GM21423 (cell line): ENCODE measurements around the gene YPEL3.

ENCODE experiments used
- ATAC-seq: cut with Tn5 transposase; IDR thresholded peaks from one replicate; pipeline ENCODE4 v1.9.1; 2021; ENCODE audit warnings: mild to moderate bottlenecking, moderate library complexity; ENCODE audit not compliant: unreplicated experiment

The YPEL3 gene

DNA sequence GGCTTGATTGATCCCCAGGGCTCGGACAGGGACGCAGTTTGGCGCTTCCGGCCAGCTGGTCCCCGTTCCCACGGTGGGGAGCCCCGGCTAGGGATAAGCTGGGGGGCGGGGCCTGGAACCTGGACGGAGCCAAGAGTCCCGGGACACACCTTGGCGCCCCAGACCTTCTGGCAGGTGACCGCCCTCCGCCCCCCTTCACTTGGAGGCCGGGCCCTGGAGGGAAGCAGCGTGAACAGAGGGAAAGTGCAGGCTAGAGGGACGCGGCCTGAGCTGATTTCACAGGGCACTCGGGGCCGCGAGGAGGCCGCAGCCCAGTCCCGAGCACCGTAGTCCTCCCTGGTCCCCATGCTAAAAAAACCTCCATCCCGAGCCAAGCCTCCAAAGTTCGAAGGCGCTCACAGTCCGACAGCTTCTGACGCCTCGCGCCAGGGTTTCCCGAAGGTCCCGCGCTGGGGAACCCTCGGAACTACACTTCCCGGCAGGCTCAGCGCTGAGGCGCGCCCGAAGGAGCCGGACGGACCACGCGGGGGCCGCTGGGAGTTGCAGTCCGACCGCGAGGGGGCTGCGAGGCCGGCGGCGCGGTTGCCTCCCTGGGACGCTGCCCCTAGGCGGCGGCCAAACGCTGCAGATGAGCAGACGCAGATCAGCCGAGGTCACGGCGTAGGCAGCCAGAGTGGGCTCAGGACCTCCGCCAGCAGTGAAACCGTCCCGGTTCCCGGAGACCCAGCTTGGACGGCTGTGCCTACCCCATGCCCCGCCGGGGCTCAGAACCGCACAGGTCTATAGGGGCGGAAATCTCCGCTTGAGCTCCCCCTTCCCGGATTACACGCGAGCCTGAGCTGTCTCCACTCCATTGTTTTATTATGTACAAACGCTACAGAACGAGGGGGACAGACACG is 4.3 kb downstream of the YPEL3 start, which contains the start of gene TBX6:
TBX6 (minus strand) TSS at position 451 of the 899 bp plus-strand sequence. CDS start 731 bp downstream, outside the sequence.
- peak; percentile 63 for ATAC-seq

DNA sequence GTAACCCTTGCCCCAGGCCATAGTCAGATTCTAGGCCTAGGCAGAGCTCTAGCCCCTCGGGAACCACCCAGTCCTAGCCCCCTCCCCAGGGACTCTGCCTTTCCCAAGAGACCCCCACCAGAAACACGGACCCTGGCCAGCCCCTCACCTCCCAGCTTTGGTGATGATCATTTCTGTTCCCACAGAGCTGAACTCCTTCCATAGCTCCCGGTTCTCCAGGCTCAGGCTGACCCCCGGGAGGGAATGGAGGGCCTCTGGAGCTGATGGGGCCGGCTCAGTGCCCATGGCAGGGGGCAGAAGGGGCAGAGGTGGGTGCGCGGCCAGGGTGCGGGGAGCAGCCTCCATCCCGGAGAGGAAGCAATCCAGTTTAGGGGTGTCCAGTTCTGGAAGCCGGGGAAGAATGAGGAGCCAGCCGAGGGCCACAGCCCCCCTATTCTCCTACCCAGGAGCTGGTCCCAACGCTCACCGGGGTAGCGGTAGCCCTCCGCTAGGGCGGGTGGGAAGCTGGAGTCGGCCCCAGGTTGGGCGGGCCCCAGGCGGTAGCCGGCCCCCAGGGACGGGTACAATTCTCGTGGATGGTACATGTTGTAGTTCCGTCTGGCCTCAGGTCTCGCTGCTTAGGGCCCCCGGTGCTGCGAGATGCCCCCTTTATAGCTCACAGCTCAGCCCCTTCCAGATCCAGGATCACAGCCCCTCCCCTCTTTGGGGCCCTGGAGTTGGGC is 5.2 kb downstream of the YPEL3 start:
- ATAC-seq: no peak

DNA sequence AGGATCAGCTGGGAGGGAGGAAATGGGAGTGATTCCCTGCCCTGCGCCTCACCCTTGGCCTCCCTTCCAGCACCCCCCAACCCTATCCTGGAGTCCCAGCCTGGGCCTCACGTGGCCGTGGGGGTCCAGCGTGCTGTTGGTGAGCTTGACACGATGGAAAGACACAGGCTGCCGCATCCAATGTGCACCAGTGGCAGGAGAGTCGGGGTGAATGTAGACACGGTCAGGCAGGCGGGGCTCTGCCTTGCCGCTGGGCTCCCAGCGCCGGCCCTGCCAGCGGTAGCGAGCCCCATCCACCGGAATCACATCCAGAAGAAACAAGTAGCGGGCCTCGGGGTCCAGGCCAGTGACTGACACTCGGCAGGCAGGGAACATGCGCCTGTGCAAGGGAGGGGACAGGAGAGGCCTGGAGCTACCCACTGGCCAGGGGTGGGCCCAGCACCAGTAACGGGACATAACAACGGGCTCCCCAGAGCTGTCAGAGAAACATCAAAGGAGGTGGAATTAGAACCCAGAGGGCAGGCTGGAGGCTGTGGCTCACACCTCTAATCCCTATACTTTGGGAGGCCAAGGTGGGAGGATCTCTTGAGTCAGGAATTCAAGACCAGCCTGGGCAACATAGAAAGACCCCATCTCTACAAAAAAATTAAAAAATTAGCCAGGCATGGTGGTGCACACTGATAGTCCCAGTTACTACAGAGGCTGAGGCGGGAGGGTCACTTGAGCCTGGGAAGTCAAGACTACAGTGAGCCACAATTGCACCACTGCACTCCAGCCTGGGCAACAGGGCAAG is 7.0 kb downstream of the YPEL3 start:
- no peak for ATAC-seq

DNA sequence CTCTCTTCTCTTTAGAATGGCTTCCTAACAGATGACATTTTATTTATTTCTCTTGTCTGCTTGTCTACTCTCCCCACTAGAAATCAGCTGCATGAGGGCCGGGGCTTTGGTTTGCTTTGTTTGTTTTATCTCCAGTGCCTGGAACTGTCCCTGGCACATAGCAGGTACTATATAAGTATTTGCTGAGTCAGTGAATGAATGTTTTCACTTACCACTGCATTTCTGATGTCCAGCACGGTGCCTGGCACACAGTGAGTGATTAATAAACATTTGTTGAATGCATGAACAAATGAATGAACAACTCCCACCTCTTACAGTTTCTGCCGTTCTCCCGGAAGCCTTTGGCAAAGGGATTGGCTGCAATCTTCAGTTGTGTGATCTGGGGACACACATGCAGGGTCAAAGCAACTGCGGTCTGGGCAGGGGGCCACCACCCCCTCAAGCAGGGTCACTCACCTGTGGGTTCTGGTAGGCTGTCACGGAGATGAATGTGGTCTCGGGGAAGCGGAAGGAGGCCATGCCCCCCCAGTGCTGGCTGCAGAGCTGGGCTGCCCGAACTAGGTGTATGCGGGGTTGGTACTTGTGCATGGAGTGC is 7.7 kb downstream of the YPEL3 start:
- no peak for ATAC-seq

DNA sequence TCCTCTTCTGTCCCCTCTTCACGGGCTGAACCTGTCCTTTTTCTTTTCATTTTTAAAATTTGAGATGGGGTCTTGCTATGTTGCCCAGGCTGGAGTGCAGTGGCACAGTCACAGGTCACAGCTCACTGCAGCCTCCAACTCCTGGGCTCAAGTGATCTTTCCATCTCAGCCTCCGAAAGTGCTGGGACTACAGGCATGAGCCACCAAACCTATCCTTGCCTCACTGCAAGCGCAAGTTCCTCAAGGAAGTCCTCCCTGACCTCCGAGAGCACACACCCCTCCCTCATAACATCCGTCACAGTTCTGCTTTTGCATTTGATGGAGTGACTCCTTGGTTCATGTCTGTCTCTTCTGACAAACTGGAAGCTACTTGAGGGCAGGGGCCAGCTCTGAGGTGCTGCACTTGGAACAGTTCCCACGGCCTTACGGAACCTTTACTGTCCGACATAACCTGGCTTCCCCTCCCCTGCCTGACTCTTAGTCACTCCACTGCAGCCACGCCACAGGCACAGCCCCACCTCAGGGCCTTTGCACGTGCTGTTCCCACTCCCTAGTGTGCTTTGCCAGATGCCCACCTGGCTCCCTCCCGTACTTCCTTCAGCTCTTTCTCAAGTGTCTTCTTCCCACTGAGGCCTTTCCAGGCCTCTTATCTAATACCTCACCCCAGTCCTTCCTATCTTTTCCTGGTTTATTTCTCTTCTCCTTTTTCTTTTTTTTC is 8.7 kb downstream of the YPEL3 start:
- no peak for ATAC-seq

DNA sequence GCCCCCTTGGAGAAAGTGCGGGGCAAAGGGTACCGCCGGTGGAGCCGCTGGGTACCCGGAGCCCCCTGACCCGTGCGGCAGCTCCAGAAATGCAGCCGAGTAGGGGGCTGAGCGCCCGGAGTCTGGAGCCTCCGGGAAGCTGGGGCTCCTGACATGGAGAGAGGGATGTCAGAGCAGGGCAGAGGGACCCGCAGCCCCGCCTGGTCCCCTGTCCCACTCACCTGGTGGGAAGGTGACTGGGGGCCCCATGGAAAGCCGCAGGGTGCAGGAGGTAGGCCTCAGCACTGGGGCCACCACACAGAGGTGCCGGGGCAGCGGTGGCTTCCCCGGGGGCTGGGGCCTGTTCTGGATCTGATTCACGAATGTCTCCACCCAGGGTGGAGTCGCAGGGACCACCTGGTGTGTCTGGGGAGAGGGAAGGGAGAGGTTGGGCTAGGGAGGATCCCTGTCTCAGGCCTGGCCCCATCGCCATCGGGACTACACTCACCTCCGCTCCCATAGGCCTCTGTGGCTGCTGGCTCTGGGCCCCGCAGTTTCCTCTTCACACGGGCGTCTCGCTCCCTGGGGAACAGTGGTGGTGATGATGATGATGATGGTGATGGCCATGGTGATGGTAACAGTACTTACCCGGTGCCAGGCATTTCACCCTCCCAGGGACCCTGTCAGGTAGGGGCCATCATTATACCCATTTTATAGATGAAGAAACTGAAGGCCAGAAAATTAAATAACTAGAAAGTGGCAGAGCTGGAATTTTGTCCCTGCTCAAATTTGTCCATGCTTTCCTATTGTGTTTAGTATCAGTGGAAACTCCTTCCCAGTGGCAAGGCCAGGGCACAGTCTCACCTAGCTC is 9.5 kb downstream of the YPEL3 start:
- ATAC-seq: no peak

DNA sequence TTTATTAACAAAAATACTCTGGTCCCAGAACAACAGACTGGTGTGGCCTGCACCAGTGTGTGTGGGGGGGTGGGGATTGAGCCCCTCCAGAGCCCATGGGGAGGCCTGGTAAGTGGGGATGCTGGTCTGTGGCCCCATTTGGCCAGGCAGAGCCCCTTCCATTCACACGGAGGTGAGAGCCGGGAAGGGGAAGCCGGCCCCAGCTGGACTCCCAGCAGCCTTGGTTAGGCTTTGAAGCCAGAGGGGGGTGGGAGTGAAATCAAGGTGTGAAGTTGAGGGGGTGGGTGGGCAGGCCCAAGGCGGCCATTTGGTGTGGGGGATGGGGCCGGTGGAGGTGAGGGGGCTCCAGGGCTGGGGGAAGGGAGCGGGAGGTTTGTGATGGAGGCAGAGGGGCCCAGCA is 10.2 kb downstream of the YPEL3 start:
- no peak for ATAC-seq

DNA sequence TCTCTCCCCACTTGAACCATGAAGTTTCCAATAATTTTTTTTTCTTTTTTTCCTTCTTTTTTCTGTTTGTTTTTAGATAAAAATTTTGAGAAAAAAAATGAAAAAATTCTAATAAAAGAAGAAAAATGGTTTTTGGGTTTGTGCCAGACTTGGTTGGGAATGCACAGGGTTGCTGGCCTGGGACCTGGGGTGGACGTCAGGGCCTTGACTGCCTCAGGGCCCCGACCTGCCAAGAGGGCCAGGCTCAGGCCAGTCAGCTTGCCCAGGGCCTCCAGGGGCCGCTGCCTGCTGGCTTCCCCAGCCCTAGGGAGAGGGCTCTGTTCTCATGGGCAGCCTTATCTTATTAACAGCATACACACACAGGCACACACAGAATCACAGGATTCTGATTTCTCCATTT is 10.8 kb downstream of the YPEL3 start:
- no peak for ATAC-seq

DNA sequence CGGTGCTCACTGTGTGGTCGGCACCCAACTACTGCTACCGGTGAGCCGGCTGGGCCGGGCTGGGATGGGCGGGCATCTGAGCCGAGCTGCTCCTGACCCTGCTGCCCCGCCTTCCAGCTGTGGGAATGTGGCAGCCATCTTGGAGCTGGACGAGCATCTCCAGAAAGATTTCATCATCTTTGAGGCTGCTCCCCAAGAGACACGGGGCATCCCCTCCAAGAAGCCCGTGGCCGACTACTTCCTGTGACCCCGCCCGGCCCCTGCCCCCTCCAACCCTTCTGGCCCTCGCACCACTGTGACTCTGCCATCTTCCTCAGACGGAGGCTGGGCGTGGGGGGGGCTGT is 11.2 kb downstream of the YPEL3 start:
- no peak for ATAC-seq

DNA sequence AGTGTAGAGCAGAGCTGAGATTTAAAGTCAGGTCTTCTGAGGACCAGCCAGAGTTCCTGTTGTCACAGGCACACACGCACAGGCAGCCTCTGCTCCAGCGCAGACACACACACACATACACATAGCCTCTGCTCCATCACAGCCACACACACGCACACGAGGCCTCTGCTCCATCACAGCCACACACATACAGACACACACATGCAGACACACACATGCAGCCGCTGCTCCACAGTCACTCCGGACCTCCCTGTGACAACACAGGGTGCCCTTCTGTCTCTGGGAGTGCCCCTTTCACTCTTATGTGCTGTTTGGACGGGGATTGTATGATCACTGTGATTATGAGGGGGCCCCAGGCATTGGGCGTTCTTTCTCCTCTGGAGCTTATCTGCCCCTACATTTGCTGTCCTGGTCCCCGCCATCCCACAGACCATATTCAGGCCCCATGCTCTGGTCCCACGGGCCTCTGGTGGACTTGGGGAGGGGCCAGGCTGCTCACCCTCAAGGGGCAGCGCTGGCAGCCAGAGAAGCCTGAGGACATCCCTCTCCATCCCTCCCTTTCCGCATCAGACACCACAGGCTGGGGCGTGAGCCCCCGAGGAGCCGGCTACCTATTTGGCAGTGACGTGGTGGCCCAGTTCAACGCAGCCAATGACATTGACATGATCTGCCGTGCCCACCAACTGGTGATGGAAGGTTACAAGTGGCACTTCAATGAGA is 11.8 kb downstream of the YPEL3 start:
- ATAC-seq: no peak

DNA sequence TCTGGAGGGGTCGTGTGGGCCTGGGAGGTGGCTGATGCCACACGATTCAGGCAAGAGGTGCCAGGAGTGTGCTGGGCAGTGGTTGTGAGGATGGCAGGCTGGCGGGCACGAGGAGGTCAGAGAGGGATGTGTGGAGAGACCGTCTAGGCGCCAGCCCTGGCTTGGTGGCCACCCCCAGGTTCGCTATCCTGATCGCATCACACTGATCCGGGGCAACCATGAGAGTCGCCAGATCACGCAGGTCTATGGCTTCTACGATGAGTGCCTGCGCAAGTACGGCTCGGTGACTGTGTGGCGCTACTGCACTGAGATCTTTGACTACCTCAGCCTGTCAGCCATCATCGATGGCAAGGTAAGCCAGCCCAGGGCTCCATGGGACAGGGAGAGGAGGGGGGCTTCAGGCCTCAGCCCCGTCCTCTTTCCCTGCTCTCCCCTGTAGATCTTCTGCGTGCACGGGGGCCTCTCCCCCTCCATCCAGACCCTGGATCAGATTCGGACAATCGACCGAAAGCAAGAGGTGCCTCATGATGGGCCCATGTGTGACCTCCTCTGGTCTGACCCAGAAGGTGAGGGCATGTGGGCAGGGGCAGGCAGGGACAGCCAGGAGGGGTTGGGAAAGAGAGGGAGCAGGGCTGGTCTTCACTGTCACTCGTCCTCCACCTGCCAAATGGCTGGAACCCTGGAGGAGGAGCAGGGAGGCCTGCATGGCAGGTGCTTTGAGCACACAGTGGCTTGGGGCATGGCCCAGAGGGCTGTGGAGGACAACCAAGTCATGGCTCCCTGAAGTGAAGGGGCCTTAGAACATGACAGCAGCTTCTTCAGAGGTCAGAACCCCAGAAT is 12.6 kb downstream of the YPEL3 start:
- ATAC-seq: no peak

DNA sequence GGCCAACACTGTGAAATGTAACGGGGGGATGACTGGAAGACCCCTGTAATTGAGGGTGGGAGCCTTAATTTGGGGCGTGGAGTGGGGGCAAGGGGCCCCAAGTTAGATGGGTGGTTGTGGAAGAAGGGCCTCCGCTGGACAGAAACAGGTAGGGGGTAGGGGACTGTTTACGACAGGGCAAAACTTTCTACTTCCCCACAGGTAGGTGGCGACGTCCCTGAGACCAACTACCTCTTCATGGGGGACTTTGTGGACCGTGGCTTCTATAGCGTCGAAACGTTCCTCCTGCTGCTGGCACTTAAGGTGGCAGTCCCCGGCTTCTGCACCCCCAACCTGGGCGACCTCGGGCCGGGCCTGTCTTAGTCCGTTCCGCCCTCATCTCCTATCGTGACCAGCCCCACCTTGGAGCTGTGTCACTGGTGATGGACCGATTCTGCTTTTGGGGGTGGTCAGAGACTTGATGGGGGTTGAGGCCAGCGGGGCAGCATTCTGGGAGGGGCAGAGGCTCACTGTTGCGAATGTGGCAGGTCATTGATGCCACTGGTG is 13.4 kb downstream of the YPEL3 start:
- ATAC-seq: no peak

DNA sequence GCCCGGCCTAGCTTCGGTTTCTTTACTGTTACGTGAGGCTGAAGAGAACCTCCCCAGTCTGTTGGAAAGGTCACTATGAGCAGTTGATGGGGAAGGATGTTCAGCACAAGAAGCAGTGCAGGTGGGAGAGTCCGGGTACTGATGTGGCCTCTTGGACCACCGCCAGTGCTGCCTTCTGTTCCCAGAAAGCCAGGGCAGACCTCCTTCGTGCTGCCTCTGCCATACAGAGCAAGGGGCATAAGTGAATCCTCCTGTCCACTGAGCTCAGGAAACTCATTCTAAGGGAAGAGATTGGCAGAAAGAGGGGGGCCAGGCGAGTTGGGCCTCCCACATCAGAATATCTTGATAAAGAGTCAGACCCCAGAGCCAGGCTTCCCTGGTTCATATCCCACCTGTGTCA is 16.5 kb downstream of the YPEL3 start:
- no peak for ATAC-seq

DNA sequence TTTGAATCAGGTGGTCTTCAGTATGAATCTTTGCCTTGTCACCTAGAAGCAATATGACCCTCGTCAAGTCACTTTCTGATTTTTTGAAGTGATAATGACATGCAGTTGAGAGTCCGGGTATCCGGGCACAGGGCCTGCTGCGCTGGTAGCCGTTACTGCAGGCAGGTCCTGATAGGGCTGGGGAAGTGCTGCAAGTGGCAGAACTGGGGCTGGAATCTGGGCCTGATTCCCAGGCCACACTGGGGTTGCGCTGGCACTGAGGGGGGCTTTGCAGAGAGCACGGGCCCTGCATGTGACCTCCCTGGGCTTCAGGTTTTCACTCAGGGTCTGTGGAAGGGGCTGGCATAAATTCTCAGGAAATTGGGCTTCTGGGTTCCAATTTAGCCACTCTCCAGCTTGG is 17.3 kb downstream of the YPEL3 start:
- ATAC-seq: no peak

DNA sequence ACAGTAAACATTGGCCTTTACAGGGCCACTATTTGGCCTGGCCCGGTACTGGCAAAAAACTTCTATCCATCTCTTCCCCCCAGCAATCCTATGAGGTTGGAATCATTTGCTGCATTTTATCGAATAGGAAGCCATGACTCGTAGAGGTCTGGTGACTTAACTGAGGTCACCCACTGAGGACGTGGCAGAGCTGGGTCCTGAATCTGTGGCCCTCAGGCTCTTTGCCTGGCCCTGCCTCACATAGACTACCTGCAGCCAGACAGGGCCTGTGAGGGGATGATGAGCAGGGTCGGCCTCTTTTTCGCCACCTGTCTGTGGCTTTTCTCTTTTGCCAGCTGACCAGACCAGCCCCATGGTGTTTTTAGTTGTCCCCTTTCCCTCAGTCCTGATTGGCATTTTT is 18.4 kb downstream of the YPEL3 start:
- ATAC-seq: no peak

DNA sequence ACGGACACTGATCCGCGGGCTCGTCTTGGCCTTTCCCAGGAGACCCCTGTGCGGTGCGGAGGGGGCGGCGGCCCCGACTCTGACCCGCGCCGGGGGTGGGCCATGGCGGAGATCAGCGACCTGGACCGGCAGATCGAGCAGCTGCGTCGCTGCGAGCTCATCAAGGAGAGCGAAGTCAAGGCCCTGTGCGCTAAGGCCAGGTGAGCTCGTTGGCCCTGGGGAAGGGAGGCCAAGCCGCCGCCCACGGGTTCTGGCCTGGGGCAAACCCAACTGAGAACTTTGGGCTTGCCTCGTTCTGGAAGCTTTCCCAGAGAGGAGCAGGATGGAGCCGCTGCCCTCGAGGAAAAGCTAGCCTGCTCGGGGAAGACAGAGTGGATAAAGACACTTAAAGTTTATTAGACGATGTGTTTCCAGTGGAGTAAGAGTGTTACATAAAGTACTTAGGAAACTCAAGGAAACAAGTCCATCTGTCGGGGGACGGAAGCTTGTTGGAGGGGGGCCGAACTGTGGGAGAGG is 19.7 kb downstream of the YPEL3 start:
- peak; percentile 24 for ATAC-seq

DNA sequence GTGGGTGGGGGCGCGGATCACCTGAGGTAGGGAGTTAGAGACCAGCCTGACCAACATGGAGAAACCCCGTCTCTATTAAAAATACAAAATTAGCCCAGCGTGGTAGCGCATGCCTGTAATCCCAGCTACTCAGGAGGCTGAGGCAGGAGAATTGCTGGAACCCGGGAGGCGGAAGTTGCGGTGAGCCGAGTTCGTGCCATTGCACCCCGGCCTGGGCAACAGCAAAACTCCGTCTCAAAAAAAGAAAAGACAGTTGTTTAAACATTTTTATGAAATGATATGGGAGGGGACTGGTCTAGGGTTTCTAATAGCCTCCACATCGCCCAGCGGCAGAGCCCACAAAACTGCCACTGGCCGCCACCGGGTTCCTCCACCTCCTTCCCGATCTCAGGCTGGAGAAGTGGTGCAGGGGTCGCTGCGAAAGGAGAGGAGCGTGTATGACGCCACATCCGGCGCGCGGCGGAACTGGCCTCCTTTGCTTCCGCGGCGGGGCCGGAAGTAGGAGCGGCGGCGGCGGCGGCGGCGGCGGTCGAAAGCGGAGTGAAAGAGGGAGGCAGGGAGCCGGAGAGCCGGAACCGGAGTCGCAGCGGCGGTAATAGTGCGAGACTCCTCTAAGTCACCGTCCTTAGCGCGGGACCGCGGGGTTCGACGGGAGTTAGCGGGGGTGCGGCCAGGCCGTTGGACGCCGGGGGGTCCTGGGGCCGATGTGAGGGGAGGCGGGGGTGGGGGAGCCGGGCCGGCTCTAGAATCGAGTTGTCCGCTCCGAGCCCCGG is 20.3 kb downstream of the YPEL3 start, which contains the start of gene PPP4C:
PPP4C (plus strand) TSS at position 492 of the 773 bp plus-strand sequence. CDS start 384 bp downstream, outside the sequence.
- ATAC-seq: peak; percentile 82
